HG03378 (cell line): ENCODE measurements around the gene SLC52A1.
A peak's percentile ranks its signal among the peaks of the same experiment; 100 is the strongest.

Experiments used
- ATAC-seq: cut with Tn5 transposase; IDR thresholded peaks from one replicate; pipeline ENCODE4 v1.9.1; 2021; ENCODE audit warnings: mild to moderate bottlenecking, moderate library complexity; ENCODE audit not compliant: unreplicated experiment

The SLC52A1 gene

GRCh38 chr17:4994081-4994595 is 41.1 kb downstream of the SLC52A1 start:
- ATAC-seq = no peak

- ATAC-seq = no peak
Measured at GRCh38 chr17:4987767-4988567, 47.3 kb downstream of the SLC52A1 start.

- ATAC-seq = peak; percentile 52
Measured at GRCh38 chr17:4986951-4987766, 48.1 kb downstream of the SLC52A1 start, which contains the start of gene CAMTA2. Gene CAMTA2, minus strand, starts transcription at chr17:4987675. Its CDS starts 1,453 bp downstream, at chr17:4986222.

GRCh38 chr17:4986403-4986802 is 48.8 kb downstream of the SLC52A1 start:
- no peak for ATAC-seq
